ENCODE data around the gene SPIN1. TPM values are rescaled to one million over a fixed set of nuclear protein-coding genes. Genes with fewer than 3 reads are reported as not detected.

Gene SPIN1
- total RNA-seq, 1 donor from 2014 or later = 48.8 TPM

DNA sequence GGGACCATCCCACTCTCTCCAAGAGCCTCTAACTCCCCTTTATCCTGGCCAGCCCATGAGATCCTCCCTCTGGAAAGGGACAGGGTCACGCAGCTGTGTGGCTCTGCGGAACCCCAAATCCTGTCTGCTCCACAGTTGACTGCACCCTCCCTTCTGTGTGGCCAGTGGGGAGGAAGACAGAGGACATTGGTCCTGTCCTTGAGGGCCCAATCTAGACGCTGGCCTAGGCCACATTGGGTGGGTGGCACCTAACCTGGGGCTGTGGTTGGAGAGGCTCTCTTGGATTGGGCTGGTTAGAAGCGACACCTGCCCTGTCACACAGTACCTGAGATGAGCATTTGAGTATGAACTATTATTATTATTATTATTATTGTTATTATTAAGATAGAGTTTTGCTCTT, 134.1 kb downstream of the SPIN1 start:
- DNase-seq (ENCODE audit: missing footprints) (no peak), ATAC-seq (no peak)
- intact Hi-C loops (cut with DNase I) = no loop called here

GRCh38 chr9:88523056-88523455, 134.8 kb downstream of the SPIN1 start:
- intact Hi-C loops (cut with DNase I) = no loop called here
- ATAC-seq (no peak), DNase-seq (ENCODE audit: missing footprints) (no peak)

DNA sequence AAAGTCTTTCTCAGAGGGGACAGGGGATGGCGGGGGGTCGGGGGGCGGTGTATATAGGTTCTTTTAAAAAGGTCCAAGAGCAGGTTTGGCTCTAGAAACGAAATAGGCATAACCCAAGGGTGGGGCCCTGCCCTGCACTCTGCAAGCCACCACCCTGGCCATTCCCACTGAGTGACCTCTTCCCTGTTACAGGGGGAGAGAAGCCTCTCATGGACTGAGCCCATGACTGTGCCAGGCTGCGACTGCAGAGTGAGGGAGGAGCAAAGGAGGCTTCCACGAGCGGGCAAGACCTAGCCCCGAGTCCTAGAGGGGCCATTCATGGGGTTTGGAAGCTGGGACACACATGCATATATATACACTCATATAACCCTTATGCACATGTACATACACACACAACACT, 136.7 kb downstream of the SPIN1 start:
- ATAC-seq (no peak), DNase-seq (ENCODE audit: missing footprints) (no peak)
- intact Hi-C loops (cut with DNase I) = no loop called here

DNA sequence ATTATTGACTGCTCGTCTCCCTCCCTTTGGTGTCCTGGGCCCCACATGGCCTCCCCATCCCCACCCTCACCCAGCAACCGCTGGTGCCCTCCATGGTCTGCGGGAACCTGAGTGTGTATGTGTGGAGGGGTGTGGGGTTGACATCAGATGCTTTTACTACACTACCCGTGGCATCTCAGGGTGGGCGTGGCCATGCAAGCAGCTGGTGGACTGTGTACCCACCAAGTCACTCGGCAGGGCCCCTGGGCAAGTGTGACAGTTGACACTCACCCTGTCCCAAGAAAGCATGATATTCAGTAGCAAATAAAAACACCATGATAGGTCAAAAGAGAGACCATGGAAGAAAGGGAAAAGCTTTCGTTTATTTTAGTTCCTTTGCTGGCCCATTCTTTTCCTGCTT, 139.4 kb downstream of the SPIN1 start:
- DNase-seq (ENCODE audit: missing footprints) = no peak
- intact Hi-C loops (cut with DNase I) = no loop called here
- no peak for ATAC-seq

Other genes with a start within 250 kb of the SPIN1 start
- gene SPATA31C2, start 250.0 kb upstream of the SPIN1 start, total RNA-seq = not detected
- gene NXNL2, start 146.7 kb downstream of the SPIN1 start, total RNA-seq = not detected